CD4-positive, alpha-beta T cell treated with Interleukin-17A for 4 hours (primary cell): ENCODE measurements around the gene HYOU1.
"Not testable (repeated sequence)": the region's sequence is repeated elsewhere in the genome, so short reads cannot be mapped to it uniquely, and the experiment has no call there.

ENCODE experiments used
- DNase-seq: peaks from one replicate; pipeline ENCODE4 v3.0.0-alpha.2; 2020; ENCODE audit warnings: mixed read lengths

HYOU1 gene

DNA sequence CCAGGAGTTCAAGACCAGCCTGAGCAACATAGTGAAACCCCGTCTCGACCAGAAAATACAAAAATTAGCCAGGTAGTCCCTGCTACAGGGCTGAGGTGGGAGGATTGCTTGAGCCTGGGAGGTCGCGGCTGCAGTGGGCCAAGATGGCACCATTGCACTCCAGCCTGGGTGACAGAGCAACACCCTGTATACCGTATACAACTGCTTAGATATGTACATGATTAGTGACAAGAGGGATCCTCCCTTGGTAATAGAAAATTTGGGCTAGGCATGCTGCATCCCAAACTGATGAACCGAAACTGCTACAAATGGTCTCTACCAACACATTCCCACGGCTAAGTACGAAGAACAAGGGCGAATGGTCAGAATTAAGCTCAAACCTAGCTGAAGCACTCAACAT, 14.1 kb downstream of the HYOU1 start:
- DNase-seq: no peak

DNA sequence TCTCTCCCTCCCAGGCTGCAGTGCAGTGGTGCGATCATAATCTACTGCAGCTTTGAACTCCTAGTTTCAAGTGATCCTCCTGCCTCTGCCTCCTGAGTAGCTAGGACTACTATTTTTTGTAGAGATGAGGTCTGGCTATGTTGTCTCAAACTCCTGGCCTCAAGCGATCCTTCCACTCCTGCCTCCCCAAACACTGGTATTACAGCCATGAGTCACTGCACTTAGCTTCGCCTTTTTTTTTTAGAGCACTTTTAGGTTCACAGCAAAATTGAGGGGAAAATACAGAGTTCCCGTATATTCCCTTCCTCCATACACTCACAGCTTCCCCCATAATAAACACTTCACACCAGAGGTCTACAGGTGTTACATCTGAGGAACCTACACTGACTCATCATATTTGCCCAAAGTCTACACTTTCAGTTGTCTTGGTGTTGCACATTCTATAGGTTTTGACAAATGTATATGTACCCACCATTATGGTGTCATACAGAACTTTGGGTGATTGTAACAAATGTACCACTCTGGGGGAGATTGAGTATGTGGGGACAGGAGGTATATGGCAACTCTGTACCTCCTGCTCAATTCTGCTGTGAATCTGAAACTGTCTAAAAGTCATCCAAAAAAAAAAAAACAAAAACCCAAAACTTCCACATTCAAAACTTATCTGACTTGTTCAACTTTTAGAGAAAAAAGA, 15.0 kb downstream of the HYOU1 start:
- no peak for DNase-seq

DNA sequence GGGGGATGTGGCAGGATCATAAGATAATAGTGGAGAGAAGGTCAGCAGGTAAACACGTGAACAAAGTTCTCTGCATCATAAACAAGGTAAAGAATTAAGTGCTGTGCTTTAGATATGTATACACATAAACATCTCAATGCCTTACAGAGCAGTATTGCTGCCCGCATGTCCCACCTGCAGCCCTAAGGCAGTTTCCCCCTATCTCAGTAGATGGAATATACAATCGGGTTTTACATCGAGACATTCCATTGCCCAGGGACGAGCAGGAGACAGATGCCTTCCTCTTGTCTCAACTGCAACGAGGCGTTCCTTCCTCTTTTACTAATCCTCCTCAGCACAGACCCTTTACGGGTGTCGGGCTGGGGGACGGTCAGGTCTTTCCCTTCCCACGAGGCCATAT, 17.5 kb downstream of the HYOU1 start:
- DNase-seq: not testable (repeated sequence)

DNA sequence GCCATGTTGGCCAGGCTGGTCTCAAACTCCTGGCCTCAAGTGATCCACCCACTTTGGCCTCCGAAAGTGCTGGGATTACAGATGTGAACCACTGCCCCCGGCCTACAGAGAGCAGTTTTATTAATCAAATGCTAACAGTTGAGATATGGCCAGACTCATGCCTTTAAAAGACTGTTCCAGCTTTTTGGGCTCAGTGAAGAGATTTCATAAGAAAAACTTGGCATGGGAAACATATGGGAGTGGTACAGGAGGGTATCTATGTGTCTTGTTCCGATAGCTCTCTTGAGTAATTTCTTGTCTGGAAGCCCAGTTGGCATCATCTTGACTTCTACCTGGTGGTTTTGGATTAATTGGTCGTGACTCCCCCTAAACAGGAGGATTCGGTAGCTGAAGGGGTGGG, 18.1 kb downstream of the HYOU1 start:
- DNase-seq: no peak

DNA sequence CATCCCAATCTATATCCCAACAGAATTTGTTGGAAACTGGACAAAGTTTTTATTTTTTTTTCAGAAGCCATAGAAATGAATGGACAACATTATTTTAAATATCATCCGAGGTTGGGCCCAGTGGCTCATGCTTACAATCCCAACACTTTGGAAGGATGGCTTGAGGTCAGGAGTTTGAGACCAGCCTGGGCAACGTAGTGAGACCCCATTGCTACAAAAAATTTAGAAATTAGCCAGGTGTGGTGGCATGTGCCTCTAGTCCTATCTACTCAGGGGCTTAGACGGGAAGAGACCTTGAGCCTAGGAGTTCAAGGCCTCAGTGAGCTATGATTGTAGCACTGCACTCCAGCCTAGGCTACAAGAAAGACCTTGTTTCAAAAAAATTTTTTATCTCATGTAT, 22.2 kb downstream of the HYOU1 start:
- DNase-seq: no peak

DNA sequence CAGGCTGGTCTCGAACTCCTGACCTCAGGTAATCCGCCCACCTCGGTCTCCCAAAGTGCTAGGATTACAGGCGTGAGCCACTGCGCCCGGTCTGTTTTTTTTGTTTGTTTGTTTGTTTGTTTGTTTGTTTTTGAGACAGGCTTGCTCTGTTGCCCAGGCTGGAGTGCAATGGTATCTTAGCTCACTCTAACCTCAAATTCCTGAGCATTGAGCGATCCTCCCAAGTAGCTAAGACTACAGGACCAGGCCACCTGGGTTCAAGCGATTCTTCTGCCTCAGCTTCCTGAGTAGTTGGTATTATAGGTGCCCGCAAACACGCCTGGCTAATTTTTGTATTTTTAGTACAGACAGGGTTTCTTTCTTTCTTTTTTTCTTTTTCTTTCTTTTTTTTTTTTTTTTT, 23.6 kb downstream of the HYOU1 start:
- not testable (repeated sequence) for DNase-seq

DNA sequence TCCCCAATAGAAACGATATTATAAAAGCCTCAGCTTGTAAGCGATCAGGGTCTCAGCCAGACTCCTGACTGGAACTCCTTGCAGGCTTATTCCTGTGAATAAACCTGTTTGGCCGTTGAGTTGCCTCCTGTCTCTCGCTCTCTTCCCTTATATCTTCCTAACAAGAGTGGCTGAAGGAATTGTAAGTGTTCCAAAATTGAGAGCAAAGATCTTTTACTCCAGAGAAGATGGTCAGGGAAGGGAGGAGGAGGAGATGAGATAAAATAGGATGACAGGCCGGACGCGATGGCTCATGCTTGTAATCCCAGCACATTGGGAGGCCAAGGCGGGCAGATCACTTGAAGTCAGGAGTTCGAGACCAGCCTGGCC, 25.1 kb downstream of the HYOU1 start:
- no peak for DNase-seq

DNA sequence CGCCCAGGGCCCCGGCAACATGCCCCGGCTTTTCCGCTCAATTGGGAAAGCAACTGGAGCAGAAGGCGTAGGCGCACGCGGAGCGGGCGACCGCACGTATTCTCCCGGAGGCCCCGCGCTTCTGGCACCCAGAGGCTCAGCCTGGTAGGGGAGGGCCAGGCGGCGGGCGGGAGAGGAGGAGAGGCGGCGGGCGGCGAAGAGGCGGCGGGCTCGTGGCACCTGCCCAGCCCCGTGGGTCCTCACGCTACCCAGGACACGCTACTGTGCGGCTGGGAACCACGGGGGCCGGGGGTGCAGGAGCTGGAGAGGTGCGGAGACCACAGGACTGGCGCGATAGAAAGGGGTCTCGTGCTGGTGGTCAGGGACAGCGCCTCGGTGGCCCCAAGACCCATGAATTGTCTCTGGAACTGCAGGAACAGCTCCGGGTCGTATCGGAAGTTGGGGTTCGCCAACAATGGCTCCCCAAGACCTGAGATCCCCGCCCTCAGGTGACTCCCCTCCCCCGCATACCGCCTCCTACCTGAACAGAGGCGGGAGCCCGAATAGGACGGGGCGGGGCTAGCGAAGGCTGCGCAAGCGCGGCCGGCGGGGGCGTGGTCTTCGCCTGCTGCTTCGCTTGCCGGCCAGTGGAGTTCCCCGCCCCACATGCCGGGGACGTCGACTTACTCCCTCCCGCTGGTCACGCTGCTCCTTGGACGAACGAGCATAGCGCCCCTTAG, 26.5 kb downstream of the HYOU1 start, which contains the start of gene SLC37A4:
Gene SLC37A4, minus strand, starts transcription at position 549 of the 719 bp plus-strand sequence.
- DNase-seq: peak; percentile 100

DNA sequence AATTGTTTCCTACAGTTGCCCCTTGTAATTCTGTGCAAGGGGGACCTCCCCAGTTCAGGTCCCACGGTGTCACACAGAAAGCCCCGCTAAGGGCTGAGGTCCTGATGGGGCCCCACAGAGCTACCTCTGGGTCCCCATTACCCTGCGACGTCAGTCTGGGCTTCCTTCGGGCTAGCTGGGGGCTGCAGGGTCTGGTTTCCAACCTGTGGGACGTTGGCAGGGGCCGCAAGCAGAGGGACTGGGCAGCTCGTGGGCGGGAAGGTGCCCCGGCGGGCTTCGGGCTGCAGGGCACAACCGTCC, 27.0 kb downstream of the HYOU1 start:
- no peak for DNase-seq

DNA sequence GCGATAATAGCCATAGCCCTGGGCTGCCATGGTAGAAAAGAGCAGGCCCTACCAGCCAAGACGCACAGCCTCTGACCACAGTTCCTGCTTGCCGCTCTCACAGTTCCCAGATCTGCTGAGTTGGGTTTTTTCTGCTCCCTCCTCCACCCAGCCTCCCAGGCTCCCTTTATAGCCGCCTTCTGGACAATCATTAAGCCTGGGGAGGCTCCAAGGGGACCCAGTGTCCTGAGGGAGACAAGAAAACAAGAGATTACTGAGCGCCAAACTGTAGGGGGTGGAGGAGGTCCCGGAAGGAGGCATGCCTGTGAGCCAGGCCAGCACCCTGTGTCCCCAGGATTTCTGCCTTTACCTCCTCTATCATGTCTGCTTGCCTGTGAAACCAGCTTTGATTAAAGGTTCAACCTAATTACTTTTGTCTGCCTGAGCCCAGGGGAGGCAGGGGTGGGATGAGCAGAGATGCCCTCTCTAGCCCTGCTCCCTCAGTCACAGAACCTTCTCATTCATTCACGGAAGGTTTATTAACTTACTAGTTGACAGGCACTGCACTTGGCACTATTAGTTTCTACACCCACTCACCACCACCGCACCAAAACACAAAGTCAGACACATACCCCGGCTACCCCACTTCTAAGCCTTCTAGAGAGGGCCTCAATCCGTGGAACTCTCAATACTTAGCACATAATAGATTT, 27.5 kb downstream of the HYOU1 start:
- DNase-seq: peak; percentile 21

DNA sequence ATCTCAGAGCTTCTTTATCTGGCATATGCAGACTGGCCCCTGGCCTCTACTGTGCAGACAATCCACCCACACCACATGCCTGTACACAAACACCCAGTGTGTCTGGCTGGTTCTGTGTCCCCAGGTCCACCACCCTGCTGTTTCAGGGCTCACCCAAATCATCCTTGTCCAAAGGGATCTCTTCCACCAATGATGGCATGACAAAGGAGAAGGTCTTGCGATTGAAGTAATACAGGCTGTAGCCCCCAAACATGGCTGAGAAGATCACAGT, 28.0 kb downstream of the HYOU1 start:
- no peak for DNase-seq

DNA sequence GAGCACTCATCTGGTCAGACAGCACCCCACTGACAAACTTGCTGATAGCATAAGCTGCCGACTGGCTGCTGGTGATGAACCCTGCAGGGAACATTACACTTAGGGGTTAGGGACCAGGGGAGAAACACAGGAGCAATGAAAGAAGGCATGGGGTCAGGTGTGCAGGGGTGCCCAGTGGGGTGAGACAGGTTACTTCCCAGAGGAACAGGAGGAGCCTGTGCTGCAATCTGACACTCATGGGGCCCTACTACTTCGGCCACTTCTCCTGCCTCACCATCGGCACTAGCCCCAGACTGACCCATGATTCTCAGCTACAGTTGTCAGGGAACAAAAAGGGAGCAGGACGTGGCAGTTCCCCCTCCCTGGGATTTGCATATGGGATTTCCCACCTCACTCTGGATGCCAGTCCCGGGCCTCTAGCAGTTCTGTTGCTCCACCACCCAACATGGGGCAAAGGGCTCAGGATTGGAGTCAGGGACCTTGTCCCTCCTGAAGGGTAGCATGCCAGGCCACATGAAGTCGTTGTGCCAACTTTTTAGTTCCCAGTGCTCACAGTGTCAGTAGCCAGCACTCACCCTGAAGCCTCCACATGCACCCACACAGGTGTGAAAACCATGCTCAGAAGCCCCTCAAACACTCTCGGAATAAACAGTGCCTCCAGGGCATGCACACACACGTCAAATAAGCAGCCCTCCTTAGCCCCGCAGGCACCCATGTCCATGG, 28.5 kb downstream of the HYOU1 start:
- no peak for DNase-seq

DNA sequence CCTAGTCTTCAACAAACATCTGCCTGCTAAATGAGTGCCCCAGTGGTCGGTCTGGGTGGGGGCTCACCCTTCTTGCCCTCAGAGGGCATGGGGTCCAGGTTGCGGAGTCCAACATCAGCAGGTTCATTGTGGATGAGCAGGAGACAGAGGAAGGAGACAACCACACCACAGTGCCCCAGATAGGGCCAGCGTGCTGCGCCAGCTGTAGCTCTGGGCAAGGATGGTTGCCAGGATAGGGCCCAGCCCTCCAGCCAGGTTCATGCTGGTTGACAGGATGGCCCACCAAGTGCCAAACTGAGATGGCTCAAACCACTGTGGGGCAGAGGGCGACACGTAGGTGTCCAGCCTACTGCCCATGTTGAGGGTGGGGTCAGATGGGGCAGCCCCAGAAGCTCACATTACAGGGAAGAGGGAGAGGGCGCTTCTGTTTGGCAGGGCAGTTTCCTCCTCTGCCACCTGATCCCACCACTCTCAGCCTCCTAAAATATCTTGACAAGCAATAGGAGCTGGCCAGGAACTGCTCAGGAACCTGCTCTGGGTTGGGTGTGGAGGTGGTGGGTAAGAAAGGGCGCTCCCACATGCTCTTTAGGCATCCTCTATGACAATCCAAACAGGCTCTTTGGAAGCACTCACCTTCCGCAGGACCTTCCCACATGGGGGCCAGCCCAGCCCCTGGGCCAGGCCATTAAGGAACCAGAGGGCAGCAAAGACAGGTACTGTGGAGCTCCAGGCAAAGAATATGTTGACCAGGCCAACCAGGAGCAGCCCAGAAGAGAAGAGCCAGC, 29.3 kb downstream of the HYOU1 start:
- DNase-seq: no peak

DNA sequence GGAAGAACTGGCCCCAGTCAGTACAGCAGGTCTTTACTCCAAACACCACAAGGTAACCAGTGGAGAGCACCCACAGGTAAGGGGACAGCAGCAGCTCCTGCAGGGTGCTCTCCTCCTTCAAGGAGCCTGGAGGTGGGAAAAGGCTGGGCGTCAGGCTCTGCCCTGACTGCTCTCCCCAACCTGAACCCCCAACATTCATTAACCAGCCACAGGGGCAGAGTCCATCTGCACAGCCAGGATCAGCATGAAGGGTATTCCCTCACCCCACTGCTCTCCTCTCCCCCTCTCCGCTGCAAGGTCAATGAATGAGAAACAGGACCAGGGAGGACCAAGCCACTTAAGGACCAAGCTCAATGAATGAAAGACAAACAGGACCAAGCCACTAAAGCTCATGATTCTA, 30.0 kb downstream of the HYOU1 start:
- no peak for DNase-seq

DNA sequence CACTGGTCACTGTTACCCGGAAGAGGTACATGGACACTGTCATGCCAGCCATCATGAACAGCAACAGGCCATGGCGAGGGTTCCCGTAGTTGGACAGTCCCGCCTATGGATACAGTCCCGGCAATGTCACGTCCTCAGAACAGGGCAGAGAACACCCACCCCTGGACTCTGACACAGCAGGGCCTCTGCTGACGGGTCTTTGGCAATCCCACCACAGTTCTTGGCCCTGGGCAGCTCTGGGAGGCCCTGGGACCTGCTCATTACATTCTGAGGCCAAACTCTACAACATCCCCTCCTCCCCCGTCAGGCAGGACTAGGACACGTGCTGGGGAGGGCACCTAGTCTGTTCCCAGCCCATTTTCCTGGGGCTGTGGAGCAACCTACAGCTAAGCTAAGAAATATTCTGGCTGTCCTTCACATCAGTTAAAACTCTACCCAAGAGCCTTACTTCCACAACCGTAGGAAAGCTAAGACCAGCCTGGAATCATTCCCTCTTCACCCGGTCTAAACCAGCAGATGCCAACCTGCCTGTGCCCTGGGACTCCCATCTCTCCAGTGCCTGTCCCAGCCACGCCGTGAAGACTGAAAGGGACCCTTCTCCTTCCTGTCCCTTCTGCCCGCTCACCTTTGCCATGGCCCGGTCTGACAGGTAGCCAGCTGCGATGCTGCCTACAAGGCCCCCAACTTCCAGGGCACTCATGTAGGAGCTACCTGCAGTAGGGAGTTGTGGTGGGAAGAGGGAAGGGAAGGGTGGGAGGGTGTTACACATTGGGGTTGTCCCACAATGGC, 30.8 kb downstream of the HYOU1 start:
- no peak for DNase-seq

DNA sequence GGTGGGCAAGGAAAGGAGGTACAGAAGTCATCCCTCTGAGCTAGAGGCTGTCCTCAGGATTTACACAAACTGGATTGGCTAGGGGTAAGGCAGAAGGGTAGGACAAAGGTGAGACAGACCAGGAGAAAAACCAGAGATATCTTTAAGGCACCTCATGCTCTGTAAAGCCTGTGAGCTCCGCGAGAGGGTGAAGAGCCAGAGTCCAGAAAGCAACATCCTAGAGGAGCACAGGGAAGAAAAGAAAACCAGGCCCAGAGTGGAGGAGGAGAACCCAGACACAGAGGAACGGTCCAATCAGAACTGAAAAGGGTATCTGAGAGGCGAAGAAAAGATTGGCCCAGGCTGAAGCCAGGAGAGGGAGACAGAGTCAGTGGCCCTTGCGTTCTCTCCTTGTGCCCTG, 31.5 kb downstream of the HYOU1 start:
- DNase-seq: no peak

DNA sequence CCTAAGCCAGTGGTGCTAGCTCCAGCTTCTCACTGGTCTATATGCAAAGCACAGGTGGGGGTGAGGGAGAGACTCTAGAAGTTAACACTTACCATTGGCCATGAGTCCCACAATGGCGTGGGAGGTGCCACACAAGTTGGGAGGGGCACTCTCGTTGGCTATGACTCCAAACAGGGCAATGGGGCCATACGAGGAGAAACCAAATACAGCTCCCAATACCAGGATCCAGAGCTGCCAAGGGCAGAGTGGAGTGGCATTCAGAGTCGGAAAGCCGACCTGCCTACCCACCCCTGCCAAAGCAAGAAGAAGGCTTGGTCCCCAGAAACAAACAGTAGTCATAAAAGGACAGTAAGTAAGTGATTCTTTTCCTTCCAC, 31.9 kb downstream of the HYOU1 start:
- no peak for DNase-seq

DNA sequence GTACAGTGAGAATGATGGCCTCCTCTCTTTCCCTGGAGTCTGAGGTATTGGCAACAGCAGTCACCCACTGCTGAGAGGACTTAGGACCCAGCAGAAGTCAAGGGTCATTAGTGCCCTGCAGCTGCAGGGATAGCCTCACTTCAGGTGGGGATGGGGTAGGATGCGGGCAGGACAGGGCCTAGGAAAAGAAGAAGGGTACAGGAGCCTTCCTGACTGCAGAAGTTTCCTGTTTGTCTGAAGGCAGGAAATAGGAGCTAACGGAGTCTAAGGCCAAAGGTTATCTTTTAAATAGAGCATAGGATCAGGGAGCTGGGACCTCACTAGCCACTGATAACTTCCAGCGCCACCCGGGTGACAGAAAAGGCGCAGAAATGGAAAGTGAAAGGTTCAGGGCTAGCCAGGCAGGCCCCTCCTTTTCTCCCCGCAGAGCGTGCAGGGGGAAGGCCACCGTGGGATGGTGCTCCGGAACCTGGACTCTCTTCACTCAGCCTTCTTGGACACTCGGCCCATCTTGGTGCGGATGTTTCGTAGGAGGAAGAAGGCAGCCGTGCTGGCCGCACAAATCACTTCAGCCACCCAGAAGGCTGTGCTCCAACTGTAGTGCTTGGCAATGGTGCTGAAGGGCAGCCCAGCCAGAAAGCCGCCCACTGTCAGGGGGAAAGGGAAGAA, 32.4 kb downstream of the HYOU1 start:
- DNase-seq: no peak

DNA sequence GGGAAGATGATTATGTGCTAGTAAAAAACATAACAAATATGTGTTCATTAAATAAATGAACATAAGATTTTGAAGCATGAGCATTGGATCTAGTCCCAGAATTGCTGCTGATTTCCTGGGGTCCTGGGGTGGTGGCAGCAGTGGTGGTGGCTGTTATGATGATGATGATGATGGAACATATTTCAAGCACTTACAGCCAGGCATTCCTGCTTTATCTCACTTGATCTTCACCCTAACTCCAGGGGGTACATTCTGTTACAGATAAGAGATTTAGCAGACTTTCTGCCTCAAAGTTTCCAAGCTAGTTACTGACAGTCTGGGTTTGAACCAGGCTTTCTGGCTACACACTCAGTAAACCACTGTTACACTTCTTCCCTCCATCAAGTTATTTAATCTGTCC, 33.3 kb downstream of the HYOU1 start:
- DNase-seq: no peak

DNA sequence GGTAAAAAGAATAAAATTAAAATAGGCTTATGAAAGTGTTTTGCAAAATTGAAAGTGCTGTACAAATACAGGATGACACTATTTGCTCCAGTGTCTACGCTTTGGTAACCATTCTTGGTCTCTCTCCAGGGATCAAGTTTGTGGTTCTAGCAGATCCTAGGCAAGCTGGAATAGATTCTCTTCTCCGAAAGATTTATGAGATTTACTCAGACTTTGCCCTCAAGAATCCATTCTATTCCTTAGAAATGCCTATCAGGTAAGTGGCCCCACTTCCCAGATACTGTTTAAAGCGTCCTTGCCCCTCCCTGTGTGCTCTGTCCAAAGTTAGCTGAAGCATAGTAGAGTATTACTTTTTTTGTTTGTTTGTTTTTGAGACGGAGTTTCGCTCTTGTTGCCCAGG, 35.4 kb downstream of the HYOU1 start:
- no peak for DNase-seq

DNA sequence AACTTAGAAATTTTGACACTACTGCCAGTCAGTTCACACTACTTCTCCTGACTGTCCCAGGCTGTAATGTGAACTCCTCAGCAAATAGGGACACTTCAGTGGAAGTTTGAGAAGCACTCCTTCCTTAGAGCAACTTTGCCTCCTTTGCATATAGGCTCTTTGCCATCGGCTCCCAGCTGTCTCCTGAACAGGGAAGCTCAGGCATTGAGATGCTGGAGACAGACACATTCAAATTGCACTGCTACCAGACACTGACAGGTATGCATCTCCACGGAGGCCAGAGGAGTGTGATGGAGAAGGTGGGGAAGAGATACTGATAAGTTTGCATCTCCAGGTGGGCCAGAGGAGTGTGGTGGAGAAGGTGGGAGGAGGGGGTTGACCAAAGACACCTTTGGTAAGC, 37.0 kb downstream of the HYOU1 start:
- DNase-seq: no peak
